Posterior cingulate gyrus (tissue), 11 donors: ENCODE results near the gene FBXO10.
"Not testable (repeated sequence)": the region's sequence is repeated elsewhere in the genome, so short reads cannot be mapped to it uniquely, and the experiment has no call there.

Experiments used
- DNase-seq, 10 donors: peaks; one replicate each; pipeline versions ENCODE4 v3.0.0 to v3.0.0-alpha.2; 2020 to 2021; ENCODE audit warnings: mixed read lengths in 3 of 10
- intact Hi-C: fragments of 100-400 bp; cut with DNase I; formaldehyde crosslinking; loops from one replicate; pipeline ENCODE4 v1.15.1; 2023

Gene FBXO10

DNA sequence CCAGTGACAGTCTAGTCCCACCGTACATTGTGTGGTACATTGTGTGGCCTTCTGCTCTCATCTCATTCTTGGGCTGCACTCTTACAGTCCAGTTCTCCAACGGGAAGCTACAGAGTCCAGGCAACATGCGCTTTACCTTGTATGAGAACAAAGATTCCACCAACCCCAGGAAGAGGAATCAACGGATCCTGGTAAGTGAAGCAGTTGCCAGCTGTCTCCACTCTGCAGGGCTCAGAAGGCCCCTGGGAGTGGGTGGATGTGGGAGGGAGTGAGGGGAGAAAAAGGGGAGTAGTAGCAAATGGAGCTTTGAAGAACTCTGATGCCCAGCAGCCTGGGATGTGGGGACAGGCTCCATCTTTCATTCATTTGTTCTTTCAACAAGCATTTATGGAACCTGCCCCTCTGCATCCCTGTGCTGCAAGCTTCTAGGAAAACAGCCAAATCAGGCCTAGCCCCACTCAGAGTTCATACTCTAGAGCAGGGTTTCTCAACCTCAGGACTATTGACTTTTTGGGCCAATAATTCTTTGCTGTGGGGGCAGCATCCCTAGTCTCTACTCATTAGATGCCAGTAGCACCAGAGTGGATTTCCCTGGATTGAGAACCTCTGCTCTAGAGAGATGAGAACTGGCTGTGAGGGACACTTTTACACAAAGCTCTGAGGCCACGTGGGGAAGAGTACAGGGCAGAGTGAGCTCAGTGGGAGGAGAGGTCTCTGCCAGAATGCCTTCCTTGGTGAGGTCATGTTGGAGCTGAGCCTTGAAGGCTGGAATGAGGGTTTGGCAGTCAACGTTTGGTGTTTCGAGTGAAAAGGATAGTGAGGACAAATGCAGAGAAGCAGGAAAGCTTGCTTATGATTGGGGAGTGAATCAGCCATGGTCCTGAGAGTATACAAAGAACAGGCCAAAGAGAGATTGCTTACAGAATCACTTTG is 89.3 kb downstream of the FBXO10 start:
- peak in 1 of 10 donors; percentile 21 for DNase-seq
- intact Hi-C loops = loop anchor here (10.0 kb wide), 1 partner anchor 88 kb away; the partner anchor contains the start of gene FBXO10

DNA sequence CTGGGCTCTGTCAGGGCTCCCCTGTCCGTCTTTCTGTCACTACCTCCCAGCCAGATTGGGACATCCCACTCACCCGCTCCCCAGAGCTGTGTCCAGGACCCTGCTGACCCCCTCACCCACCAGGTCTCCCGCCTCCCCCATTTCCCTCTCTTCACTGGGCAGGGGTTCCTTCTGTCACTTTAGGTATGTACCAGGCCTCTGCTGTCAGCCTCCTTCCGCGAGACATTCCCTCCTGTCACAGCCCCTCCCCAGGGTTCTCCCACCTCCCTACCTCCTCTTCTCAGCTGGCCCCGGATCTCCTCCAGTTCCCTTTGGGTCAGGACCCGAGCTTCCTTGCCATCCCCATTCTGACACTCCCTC is 89.9 kb downstream of the FBXO10 start:
- no peak for DNase-seq
- intact Hi-C loops = loop anchor here (10.0 kb wide), 1 partner anchor 89 kb away; the partner anchor contains the start of gene FBXO10

DNA sequence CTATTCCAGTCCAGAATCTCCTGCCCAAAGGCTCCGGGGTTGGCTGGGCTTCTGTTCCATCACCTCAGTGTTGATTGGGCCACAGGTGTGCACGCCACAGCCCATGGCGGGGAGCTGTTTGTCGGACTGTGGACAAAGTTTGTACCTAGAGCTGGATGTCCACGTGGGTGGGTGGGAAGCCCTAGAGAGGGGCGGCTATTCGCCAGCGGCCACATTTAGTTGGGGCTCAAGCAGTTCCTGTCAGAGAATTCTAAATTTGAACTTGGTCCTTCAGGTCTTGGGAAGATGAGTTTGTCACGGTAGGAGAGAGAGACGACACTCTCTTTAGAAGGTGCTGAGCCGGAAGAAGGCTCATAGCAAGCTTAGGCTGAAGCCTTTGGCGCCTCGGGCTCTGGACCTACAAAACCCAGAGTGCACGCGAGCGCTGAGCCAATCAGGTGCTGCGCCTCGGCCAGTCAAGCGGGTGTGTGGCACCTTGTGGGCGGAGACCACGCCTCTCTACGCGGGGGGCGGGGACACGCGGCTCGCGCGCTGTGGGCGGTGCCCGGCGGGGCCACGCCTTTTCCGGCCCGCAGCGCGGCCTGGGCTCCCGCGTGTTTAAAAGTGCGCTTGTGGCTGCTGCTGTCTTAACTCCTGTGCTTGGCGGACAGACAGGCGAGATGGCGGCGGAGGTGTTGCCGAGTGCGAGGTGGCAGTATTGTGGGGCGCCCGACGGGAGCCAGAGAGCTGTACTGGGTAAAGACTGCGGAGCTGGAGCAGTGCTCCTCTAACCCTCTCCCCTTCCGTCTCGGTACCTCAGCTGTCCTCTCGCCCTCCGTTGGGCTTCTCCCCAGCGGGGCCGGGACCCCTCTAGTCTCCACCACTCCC is 90.6 kb downstream of the FBXO10 start, which contains the start of gene POLR1E:
Gene POLR1E, plus strand, starts transcription at position 560 of the 867 bp plus-strand sequence. Its CDS starts 100 bp downstream, at position 660.
- intact Hi-C loops = loop anchor here (10.0 kb wide), 1 partner anchor 89 kb away; the partner anchor contains the start of gene FBXO10

DNA sequence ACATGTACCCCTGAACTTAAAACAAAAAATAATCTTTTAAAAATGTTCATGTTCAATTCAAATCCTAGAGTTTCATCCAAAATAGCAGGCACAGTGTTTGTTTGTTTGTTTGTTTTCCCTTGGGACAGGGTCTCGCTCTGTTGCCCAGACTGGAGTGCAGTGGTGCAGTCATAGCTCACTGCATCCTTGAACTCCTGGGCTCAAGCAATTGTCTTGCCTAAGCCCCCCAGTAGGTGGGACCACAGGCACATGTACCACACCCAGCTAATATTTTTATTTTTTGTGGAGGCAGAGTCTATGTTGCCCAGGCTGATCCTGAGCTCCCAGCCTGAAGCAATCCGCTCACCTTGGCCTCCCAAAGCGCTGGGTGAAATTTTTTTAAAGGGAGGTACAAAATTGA is 95.4 kb downstream of the FBXO10 start:
- intact Hi-C loops = loop anchor here (10.0 kb wide), 1 partner anchor 94 kb away; the partner anchor contains the start of gene FBXO10
- no peak for DNase-seq

More for the DNA sequence above, 90.6 kb downstream of the FBXO10 start, which contains the start of gene POLR1E:
- peak; percentile 85 to 99 (median 94) for DNase-seq

DNA sequence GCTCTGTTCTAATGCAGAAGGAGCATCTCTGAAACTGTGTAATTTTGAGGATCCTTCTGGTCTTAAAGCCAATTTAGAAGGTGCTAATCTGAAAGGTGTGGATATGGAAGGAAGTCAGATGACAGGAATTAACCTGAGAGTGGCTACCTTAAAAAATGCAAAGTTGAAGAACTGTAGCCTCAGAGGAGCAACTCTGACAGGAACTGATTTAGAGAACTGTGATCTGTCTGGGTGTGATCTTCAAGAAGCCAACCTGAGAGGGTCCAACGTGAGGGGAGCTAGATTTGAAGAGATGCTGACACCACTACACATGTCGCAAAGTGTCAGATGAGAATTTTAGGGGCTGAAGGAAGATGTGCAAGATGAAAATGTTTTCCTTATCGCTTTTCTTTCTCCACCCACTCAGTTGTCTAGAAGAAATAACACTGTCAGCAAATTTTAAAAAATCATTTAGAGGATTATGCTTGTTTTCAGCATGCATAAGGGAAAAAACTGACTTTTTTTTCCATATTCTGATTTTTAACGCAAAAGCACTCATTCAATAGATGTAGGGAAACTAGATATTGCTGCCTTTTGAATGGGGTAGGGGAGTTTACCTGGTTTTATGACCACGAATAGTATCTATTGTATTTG is 98.1 kb downstream of the FBXO10 start:
- intact Hi-C loops = loop anchor here (5.0 kb wide), 1 partner anchor 136 kb away; no protein-coding TSS in a partner anchor
- not testable (repeated sequence) for DNase-seq

DNA sequence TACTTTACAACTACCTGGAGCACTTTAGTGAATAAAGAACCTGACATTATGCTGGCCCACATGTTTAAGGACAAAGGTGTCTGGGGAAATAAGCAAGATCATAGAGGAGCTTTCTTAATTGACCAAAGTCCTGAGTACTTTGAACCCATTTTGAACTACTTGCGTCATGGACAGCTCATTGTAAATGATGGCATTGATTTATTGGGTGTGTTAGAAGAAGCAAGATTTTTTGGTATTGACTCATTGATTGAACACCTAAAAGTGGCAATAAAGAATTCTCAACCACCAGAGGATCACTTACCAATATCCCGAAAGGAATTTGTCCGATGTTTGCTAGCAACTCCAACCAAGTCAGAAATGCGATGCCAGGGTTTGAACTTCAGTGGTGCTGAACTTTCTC is 98.7 kb downstream of the FBXO10 start:
- intact Hi-C loops = loop anchor here (5.0 kb wide), 1 partner anchor 135 kb away; no protein-coding TSS in a partner anchor
- not testable (repeated sequence) for DNase-seq

DNA sequence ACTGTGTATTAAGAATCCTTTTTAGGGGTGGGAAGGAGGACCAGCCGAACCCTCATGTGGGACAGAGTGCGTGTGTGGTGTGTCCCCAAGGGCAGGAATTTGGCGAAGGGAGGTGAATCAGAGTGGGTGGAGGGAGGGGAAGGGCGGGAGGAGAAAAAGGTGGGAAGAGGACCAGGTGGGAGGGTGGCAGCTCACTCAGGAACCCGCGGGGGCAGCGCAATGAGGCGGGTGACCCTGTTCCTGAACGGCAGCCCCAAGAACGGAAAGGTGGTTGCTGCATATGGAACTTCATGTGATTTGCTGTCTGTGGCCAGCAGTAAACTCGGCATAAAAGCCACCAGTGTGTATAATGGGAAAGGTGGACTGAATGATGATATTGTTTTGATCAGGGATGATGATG is 99.2 kb downstream of the FBXO10 start:
- intact Hi-C loops = loop anchor here (5.0 kb wide), 1 partner anchor 135 kb away; no protein-coding TSS in a partner anchor
- DNase-seq = no peak

DNA sequence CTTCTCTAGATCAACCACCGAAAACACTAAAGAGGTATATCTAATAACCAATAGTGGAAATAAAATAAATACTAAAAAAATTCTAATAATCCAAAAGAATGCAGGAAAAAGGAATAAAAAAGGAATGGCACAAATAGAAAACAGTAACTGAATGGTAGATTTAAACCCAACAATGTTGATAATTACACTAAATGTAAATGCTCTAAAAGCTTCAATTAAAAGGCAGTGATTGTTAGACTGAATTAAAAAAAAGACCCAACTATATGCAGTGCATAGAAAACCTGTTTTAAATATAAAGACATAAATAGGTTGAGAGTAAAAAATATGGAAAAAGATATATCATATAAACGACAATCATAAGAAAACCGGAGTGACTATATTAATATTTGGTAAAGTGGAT is 101.7 kb downstream of the FBXO10 start:
- no peak for DNase-seq
- intact Hi-C loops = no loop called here

DNA sequence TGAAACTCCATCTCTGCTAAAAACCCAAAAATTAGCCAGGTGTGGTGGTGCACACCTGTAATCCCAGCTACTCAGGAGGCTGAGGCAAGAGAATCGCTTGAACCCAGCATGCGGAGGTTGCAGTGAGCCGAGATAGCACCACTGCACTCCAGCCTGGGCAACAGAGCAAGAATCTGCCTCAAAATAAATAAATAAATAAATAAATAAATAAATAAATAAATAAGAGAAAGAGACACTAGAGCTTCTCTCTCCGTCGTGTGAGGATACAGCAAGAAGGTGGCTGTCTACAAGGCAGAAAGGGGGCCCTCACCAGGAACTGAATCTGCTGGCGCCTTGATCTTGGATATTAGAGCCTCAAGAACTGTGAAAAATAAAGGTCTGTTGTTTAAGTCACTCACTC is 102.2 kb downstream of the FBXO10 start:
- intact Hi-C loops, DNase-seq: not testable (repeated sequence)

DNA sequence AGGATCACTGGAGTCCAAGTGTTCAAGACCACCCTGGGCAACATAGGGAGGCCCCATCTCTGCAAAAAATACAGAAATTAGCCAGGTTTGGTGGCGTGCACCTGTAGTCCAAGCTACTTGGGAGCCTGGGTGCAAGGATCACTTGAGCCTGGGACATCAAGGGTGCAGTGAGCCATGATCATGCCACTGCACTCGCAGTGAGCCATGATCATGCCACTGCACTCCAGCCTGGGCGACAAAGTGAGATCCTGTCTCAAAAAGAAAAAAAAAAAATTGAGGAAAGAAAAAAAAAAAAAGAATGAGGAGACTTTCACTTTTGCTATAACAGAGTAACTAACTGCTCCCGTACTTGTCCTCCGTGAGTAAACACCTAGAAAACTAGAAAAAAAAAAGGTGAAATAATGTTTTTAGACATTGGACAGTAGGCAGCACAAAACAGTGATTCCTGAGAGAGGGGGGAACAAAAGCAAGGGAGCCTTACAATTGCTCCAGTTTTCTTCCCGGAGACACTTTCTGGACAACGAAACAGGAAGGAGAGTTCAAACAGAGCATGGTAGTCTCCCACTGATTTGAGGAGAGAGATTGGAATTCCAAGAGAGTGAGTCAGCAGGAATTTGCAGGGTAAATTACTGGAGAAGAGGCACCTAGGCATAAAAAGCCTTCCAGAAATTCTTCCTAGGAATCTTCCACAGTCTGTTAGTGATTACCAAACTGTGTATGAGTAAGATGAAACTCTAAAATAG is 104.1 kb downstream of the FBXO10 start:
- DNase-seq = no peak
- intact Hi-C loops = no loop called here

DNA sequence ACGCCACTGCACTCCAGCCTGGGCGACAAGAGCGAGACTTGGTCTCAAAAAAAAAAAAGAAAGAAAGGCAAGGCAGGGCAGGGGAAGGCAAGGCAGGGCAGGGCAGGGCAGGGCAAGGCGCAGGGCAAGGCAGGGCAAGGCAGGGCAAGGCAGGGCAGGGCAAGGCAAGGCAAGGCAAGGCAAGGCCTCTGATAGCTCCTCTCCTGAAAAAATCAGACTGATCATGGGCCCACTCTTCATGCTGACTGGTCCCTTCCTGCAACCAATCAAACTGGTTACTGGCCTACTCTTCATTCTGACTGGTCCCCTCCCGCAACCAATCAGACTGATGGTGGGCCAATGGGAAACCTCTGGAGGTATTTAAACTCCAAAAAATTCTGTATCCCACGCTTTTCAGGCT is 107.6 kb downstream of the FBXO10 start:
- intact Hi-C loops = no loop called here
- DNase-seq = no peak

DNA sequence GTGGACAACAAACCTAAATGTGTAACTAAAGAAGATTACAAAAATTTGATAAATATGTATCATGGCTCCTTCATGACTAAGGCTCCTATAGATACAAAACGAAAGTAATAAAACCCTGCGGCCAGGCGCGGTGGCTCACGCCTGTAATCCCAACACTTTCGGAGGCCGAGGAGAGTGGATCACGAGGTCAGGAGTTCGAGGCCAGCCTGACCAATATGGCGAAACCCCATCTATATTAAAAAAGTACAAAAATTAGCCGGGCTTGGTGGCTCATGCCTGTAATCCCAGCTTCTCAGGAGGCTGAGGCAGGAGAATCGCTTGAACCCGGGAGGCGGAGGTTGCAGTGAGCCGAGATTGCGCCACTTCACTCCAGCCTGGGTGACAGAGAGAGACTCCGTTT is 108.7 kb downstream of the FBXO10 start:
- DNase-seq, intact Hi-C loops: not testable (repeated sequence)

DNA sequence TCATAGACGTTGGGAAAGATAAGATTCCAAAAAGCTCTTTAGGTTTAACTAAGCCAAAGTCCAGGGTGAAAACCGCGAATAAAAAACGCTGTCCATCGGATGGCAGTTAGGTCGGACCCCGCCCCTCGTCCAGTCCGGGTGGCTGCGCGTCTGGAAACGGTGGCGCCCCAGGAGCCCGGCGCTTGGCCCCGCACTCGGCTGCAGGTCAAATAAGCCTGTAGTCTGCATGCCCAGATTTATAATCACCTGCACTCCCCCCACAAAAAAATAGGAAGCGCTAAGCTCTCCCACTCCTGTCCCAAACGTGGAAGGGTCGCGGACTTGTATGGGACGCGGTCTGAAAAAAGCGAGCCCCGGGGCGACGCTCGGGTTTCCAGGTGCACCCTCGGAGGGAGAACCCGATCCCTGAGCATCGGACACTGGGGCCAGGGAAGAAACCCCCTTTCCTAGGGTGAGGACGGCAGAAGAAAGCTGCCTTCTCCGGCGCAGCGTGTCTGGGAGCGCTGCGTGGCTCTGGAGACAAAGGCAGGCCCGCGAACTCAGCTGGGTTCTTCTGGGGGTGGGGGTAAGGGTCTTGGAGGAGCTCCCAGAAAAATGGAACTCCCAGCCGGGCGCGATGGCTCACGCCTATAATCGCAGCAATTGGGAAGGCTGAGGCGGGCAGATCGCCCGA is 110.0 kb downstream of the FBXO10 start:
- intact Hi-C loops = no loop called here
- DNase-seq = peak; percentile 29 to 96 (median 70)

DNA sequence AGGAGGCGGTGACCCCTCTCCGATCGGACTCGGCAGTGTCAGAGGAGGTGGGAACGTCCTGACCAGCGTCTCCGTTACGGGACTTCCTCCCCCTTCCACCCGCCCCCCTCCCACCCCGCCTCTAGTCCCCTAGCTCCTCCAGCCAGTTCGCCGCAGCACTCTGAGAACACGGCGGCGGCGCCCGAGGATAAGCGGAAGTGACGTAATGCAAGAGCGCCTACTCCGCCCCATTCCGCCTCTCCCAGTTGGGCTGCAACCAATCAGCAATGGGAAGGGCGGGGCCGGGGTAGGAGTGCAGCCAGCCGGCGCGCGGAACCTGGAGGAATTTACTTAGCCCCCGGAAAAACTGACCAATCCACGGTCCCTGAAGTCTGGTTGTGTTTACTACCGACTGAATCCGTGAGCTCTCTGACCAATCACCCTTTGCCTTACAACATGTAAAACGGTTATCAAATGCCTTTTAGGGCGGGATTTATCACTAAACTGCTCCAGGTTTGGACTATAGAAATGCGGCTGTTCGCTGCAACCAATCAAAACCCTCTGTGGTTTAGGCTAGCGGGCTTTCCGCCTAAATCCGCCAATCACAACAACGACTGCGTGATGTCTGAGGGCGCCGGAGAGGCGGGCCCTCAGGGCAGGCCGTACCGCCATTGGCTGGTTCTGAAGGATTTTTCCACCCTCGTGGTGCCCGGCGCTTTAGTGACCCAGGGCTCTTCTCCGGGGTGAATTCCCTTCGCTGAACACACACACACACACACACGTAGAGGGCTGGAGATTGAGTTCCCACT is 110.7 kb downstream of the FBXO10 start, which contains the start of gene ZBTB5:
Gene ZBTB5, minus strand, starts transcription at position 202 of the 788 bp plus-strand sequence. CDS start 22,899 bp downstream, outside the sequence.
- intact Hi-C loops = no loop called here
- DNase-seq = peak; percentile 99 to 100 (median 100)

DNA sequence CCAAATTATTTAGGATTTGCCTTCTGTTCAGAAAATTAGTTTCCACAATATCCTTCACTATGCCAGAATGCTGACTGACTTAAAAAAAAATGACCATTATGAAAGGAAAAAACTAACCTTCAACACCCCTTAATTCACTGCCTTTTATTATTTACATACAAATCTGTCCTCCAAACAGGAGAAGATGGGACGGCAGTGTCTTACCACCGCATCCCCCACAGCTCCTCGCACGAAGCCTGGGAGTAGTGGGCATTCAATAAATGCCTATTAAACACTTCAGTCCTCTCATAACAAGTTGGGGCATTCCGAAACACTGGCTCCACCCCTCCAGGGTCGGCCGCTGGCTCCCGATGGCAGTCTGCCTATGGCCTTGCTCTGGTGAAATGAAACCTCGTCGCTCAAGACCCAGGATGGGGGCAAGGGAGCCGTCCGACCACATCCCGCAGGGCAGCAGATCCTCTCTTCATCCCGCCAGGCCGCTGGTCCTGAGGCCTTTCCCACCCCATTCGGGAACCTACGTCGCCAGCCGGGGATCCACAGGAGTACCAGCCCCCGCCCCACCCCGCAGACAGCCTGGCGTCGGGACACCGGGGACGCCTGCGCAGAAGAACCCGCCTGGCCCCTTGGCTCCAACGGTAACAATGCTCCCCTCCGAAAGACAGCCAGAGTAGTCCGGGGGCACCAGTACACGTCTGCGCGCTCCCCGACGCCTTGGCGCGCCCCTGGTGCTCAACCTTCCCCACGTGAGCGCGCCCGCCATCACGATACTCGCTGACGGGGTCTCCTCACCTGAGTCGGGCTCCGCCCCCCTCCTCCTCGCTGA is 111.5 kb downstream of the FBXO10 start:
- peak; percentile 57 to 95 (median 70) for DNase-seq
- intact Hi-C loops = no loop called here

DNA sequence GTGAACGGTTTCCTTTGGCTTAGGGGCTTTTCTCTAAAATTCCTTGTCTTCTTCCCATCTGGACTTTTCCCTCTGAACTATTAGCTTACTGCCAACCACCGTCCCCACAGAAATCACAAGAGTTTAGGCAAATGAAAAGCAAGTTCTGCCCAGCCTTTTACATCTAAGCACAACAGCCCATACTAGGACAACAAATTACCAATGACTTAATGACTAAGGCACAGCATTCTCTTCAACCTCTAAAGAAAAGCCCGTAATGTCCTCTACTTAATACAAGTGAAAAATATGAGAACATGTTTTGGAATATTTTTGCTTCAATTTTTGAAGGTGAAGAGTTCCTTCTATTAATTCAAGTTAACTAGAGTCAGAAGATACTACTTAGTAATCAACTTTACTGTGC is 112.2 kb downstream of the FBXO10 start:
- no peak for DNase-seq
- intact Hi-C loops = no loop called here
